HCT116 (cell line): ENCODE measurements around the gene NTRK3. TPM values are rescaled to one million over a fixed set of nuclear protein-coding genes. Genes with fewer than 3 reads are reported as not detected.

Experiments used
- ATAC-seq: fragments of 200-7000 bp; cut with Tn5 transposase; 2 replicates; pipeline ENCODE4 v1.9.1; 2020; ENCODE audit warnings: mild to moderate bottlenecking, moderate library complexity
- BruUV-seq: library from RNA; stranded (reverse); fragments of 400-500 nt; replicated peaks from 2 replicates; lab custom pipeline; 2021; lab: Mats Ljungman, UMichigan
- CTCF ChIA-PET: fragments of 300-600 bp; sonication (Branson Sonifier 250); formaldehyde crosslinking; loops from one replicate; lab custom pipeline; 2021; ENCODE audit warnings: antibody characterized with exemption; lab: Charles Lee
- POLR2A ChIA-PET: fragments of 300-600, 350-600 bp; sonication (Branson Sonifier 250); formaldehyde crosslinking; loops from one replicate; lab custom pipeline; 2021; ENCODE audit warnings: antibody characterized with exemption; lab: Charles Lee
- RAD21 ChIA-PET, 2 experiments: fragments of 300-600 bp; sonication (Branson Sonifier 250); formaldehyde crosslinking; loops; one replicate each; lab custom pipeline; 2023; ENCODE audit warnings: low total read pairs in 2 of 2; ENCODE audit not compliant: uncharacterized antibody in 2 of 2, unreplicated experiment in 2 of 2, low non-redundant PET in 1 of 2; lab: Charles Lee
- DNase-seq: peaks from one replicate; pipeline ENCODE4 v3.0.0-alpha.2; 2010; ENCODE audit warnings: low read depth, low spot score
- H2AFZ ChIP-seq: fragments of 200-600 bp; shearing (Covaris generic), sonication (generic); 2 replicates; pipeline ENCODE4 v1.6.1; 2017; ENCODE audit warnings: low read depth, mixed run types, mixed read lengths, antibody characterized with exemption, low read length; ENCODE audit not compliant: poor library complexity, severe bottlenecking
- H3K27ac ChIP-seq: 2 replicates; pipeline ENCODE4 v1.5.1; 2012; ENCODE audit warnings: low read depth, low read length
- H3K27me3 ChIP-seq: fragments of 200-600 bp; sonication (generic); 2 replicates; pipeline ENCODE4 v1.6.1; 2016; ENCODE audit warnings: mixed run types, low read length, mixed read lengths; ENCODE audit not compliant: insufficient read depth
- H3K36me3 ChIP-seq, 2 experiments: fragments of 200-500 bp in 1 of 2; fragments of 200-600 bp in 1 of 2; sonication (Bioruptor generic) in 1 of 2; sonication (generic) in 1 of 2; 2 replicates each; pipeline versions ENCODE4 v1.5.1 to v1.6.1; 2014 to 2016; ENCODE audit warnings: low read length in 2 of 2, inconsistent platforms in 1 of 2, mixed read lengths in 1 of 2, mixed run types in 1 of 2; ENCODE audit not compliant: insufficient read depth in 2 of 2, control insufficient read depth in 1 of 2
- H3K4me1 ChIP-seq, 2 experiments: fragments of 200-600 bp in 1 of 2; sonication (generic) in 1 of 2; 2 replicates each; pipeline versions ENCODE4 v1.5.1 to v1.6.1; 2012 to 2017; ENCODE audit warnings: low read length in 2 of 2, inconsistent platforms in 1 of 2, mild to moderate bottlenecking in 1 of 2, mixed read lengths in 1 of 2, mixed run types in 1 of 2, moderate library complexity in 1 of 2; ENCODE audit not compliant: insufficient read depth in 2 of 2, control insufficient read depth in 1 of 2
- H3K4me2 ChIP-seq: fragments of 200-600 bp; sonication (generic); 2 replicates; pipeline ENCODE4 v1.6.1; 2017; ENCODE audit warnings: mixed run types, low read length, mixed read lengths
- H3K4me3 ChIP-seq, 2 experiments: fragments of 200-600 bp in 1 of 2; sonication (generic) in 1 of 2; replicated peaks in 1 of 2; 2 replicates each; pipeline ENCODE4 v1.5.1; 2011 to 2016; ENCODE audit warnings: low read length in 2 of 2, control low read depth in 1 of 2, low read depth in 1 of 2, mild to moderate bottlenecking in 1 of 2, mixed read lengths in 1 of 2, mixed run types in 1 of 2
- H3K79me2 ChIP-seq: fragments of 200-600 bp; sonication (generic); 2 replicates; pipeline ENCODE4 v1.6.1; 2017; ENCODE audit warnings: mild to moderate bottlenecking, mixed run types, low read length, moderate library complexity, mixed read lengths; ENCODE audit not compliant: insufficient read depth
- H3K9ac ChIP-seq: fragments of 200-600 bp; sonication (generic); 2 replicates; pipeline ENCODE4 v1.6.1; 2016; ENCODE audit warnings: low read length, mixed read lengths
- H3K9me2 ChIP-seq: fragments of 200-600 bp; sonication (generic), shearing (Covaris generic); 2 replicates; pipeline ENCODE4 v1.6.1; 2017; ENCODE audit warnings: mixed run types, mild to moderate bottlenecking, moderate library complexity; ENCODE audit not compliant: insufficient read depth
- H3K9me3 ChIP-seq, 2 experiments: fragments of 200-500 bp in 1 of 2; fragments of 200-600 bp in 1 of 2; sonication (Bioruptor generic) in 1 of 2; sonication (generic) in 1 of 2; 2 replicates each; pipeline ENCODE4 v1.6.1; 2014 to 2017; ENCODE audit warnings: low read length in 2 of 2, mixed read lengths in 2 of 2, inconsistent platforms in 1 of 2, low read depth in 1 of 2, mild to moderate bottlenecking in 1 of 2, mixed run types in 1 of 2, moderate library complexity in 1 of 2; ENCODE audit not compliant: control insufficient read depth in 1 of 2, insufficient read depth in 1 of 2
- H4K20me1 ChIP-seq: fragments of 200-600 bp; sonication (generic), shearing (Covaris generic); 2 replicates; pipeline ENCODE4 v1.6.1; 2017; ENCODE audit warnings: mixed run types, mild to moderate bottlenecking, moderate library complexity; ENCODE audit not compliant: insufficient read depth
- CEBPB ChIP-seq: IDR thresholded peaks from 2 replicates; pipeline ENCODE4 v1.6.1; 2012; ENCODE audit warnings: low read depth
- EGR1 ChIP-seq: IDR thresholded peaks from 2 replicates; pipeline ENCODE4 v1.6.1; 2012; ENCODE audit warnings: low read depth
- ELF1 ChIP-seq: IDR thresholded peaks from 2 replicates; pipeline ENCODE4 v1.6.1; 2012; ENCODE audit warnings: low read depth, borderline replicate concordance
- EZH2 ChIP-seq: fragments of 200-600 bp; sonication (generic); IDR thresholded peaks from 2 replicates; pipeline ENCODE4 v1.6.1; 2017; ENCODE audit warnings: antibody characterized with exemption, mixed run types
- EZH2phosphoT487 ChIP-seq: fragments of 200-600 bp; IDR thresholded peaks from 2 replicates; pipeline ENCODE4 v1.6.1; 2018; ENCODE audit warnings: antibody characterized with exemption, borderline replicate concordance
- POLR2A ChIP-seq: IDR thresholded peaks from 2 replicates; pipeline ENCODE4 v1.7.0; 2011; ENCODE audit warnings: borderline replicate concordance; ENCODE audit not compliant: insufficient read depth, insufficient read length; ENCODE audit errors: extremely low read depth
- POLR2AphosphoS5 ChIP-seq: IDR thresholded peaks from 2 replicates; pipeline ENCODE4 v1.6.1; 2011; ENCODE audit warnings: mild to moderate bottlenecking, low read depth, low read length, moderate library complexity
- RAD21 ChIP-seq: IDR thresholded peaks from 2 replicates; pipeline ENCODE4 v1.6.1; 2012; ENCODE audit warnings: low read depth, mild to moderate bottlenecking
- SIN3A ChIP-seq: IDR thresholded peaks from 2 replicates; pipeline ENCODE4 v1.6.1; 2012; ENCODE audit warnings: low read depth
- SP1 ChIP-seq: IDR thresholded peaks from 2 replicates; pipeline ENCODE4 v1.6.1; 2012; ENCODE audit warnings: low read depth
- SRF ChIP-seq: IDR thresholded peaks from 2 replicates; pipeline ENCODE4 v1.6.1; 2012; ENCODE audit warnings: low read depth
- TCF7L2 ChIP-seq: IDR thresholded peaks from 2 replicates; pipeline ENCODE4 v1.7.0; 2011; ENCODE audit warnings: borderline replicate concordance, inconsistent platforms; ENCODE audit not compliant: insufficient read depth, insufficient read length; ENCODE audit errors: extremely low read depth
- YY1 ChIP-seq: IDR thresholded peaks from 2 replicates; pipeline ENCODE4 v1.6.1; 2011; ENCODE audit warnings: low read length, low read depth, moderate library complexity, mild to moderate bottlenecking; ENCODE audit not compliant: insufficient replicate concordance; ENCODE audit errors: extremely low read depth
- ZFX ChIP-seq: fragments of 450-650 bp; IDR thresholded peaks from 2 replicates; pipeline ENCODE4 v1.6.1; 2017
- intact Hi-C: fragments of 100-400 bp; cut with micrococcal nuclease; formaldehyde crosslinking; loops from 2 replicates; pipeline ENCODE4 v1.10.0; 2022
- total RNA-seq: library from RNA; stranded (reverse); gene quantifications from one replicate; pipeline ENCODE4 v1.2.1, GENCODE V29; 2021; ENCODE audit not compliant: unreplicated experiment
- TF ChIP-seq, protein P1 (sequence below): IDR thresholded peaks from 2 replicates; pipeline ENCODE4 v1.6.1; 2012
- TF ChIP-seq, protein P2 (sequence below): IDR thresholded peaks from 2 replicates; pipeline ENCODE4 v1.6.1; 2012
- TF ChIP-seq, protein P3 (sequence below): IDR thresholded peaks from 2 replicates; pipeline ENCODE4 v1.6.1; 2011; ENCODE audit warnings: mild to moderate bottlenecking, low read length, moderate library complexity; ENCODE audit not compliant: insufficient replicate concordance; ENCODE audit errors: extremely low read depth

NTRK3 gene
- total RNA-seq, 1 experiment from 2014 or later = not detected

DNA sequence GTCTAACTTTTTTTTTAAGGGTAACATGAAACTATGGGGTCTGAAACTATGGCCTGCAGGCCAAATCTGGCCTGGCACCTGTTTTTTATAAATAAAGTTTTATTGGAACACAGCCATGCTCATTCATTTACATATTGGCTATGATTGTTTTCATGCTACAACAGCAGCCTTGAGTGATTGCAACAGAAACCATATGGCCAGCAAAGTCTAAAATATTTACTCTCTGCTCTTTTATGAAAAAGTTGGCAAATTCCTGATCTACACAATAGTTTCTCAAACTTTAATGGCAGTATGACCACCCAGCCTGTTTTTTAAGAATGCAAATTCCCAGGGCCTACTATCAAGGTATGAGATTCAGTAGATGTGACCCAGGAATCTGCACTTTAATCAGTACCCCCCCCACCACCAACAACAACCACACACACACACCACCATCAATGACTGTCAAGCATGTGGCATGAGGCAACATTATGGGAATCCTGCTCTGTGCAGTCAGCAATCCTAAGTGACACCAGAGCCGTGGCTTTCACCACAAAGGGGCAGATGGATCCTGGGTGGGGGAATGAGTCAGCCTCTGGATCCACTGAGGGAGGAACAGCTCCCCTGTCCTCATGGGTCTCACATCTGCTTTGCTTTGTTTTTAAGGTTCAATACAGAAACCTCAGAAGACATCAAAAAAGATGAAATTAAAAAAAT lies 142.8 kb downstream of the NTRK3 start:
- no peak overlapping the region for H3K4me2 ChIP-seq
- H3K79me2 ChIP-seq = no peaks in the 10 kb centered on the region
- no peaks in the 10 kb centered on the region for H3K9me3 ChIP-seq
- no peaks in the 10 kb centered on the region for H3K9me2 ChIP-seq
- no peak overlapping the region for H3K4me3 ChIP-seq
- ATAC-seq = no peak
- DNase-seq = no peak
- no peak overlapping the region for H3K27ac ChIP-seq
- CTCF ChIA-PET = no interaction called here
- H4K20me1 ChIP-seq = no peaks in the 10 kb centered on the region
- H2AFZ ChIP-seq = no peak overlapping the region
- POLR2A ChIA-PET = no interaction called here
- no TSS peak for BruUV-seq
- H3K27me3 ChIP-seq = no peaks in the 10 kb centered on the region
- no peak for TF ChIP-seq EGR1
- TF ChIP-seq POLR2A = no peak
- no peak for TF ChIP-seq RAD21
- TF ChIP-seq, protein P1, sequence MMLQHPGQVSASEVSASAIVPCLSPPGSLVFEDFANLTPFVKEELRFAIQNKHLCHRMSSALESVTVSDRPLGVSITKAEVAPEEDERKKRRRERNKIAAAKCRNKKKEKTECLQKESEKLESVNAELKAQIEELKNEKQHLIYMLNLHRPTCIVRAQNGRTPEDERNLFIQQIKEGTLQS = no peak
- TF ChIP-seq EZH2 = no peak
- no peak for TF ChIP-seq SRF
- no peak for TF ChIP-seq EZH2phosphoT487
- TF ChIP-seq SP1 = no peak
- no peak for TF ChIP-seq ELF1
- no peak for TF ChIP-seq CEBPB
- TF ChIP-seq, protein P2, sequence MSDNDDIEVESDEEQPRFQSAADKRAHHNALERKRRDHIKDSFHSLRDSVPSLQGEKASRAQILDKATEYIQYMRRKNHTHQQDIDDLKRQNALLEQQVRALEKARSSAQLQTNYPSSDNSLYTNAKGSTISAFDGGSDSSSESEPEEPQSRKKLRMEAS = no peak
- TF ChIP-seq POLR2AphosphoS5 = no peak
- no peak for TF ChIP-seq TCF7L2
- TF ChIP-seq SIN3A = no peak
- TF ChIP-seq YY1 = no peak
- TF ChIP-seq ZFX = no peak
- TF ChIP-seq, protein P3, sequence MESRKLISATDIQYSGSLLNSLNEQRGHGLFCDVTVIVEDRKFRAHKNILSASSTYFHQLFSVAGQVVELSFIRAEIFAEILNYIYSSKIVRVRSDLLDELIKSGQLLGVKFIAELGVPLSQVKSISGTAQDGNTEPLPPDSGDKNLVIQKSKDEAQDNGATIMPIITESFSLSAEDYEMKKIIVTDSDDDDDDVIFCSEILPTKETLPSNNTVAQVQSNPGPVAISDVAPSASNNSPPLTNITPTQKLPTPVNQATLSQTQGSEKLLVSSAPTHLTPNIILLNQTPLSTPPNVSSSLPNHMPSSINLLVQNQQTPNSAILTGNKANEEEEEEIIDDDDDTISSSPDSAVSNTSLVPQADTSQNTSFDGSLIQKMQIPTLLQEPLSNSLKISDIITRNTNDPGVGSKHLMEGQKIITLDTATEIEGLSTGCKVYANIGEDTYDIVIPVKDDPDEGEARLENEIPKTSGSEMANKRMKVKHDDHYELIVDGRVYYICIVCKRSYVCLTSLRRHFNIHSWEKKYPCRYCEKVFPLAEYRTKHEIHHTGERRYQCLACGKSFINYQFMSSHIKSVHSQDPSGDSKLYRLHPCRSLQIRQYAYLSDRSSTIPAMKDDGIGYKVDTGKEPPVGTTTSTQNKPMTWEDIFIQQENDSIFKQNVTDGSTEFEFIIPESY = no peak
- RAD21 ChIA-PET = no interaction called here
- intact Hi-C loops = no loop called here
- no peaks in the 10 kb centered on the region for H3K4me1 ChIP-seq
- H3K9ac ChIP-seq = no peak overlapping the region
- no peaks in the 10 kb centered on the region for H3K36me3 ChIP-seq
